Ishikawa (cell line): ENCODE data around the gene RFNG.

Source experiments
- CEBPB ChIP-seq: IDR thresholded peaks from 2 replicates; pipeline ENCODE4 v1.6.1; 2012
- CREB1 ChIP-seq: IDR thresholded peaks from 2 replicates; pipeline ENCODE4 v1.6.1; 2012; ENCODE audit warnings: low read depth
- EGR1 ChIP-seq: IDR thresholded peaks from 2 replicates; pipeline ENCODE4 v1.6.1; 2012
- EP300 ChIP-seq: IDR thresholded peaks from 2 replicates; pipeline ENCODE4 v1.6.1; 2012; ENCODE audit warnings: borderline replicate concordance
- FOXM1 ChIP-seq: IDR thresholded peaks from 2 replicates; pipeline ENCODE4 v1.6.1; 2012; ENCODE audit warnings: low read depth, borderline replicate concordance
- NFIC ChIP-seq: IDR thresholded peaks from 2 replicates; pipeline ENCODE4 v1.6.1; 2012
- RAD21 ChIP-seq: IDR thresholded peaks from 2 replicates; pipeline ENCODE4 v1.6.1; 2012; ENCODE audit warnings: low read depth
- TAF1 ChIP-seq: IDR thresholded peaks from 2 replicates; pipeline ENCODE4 v1.6.1; 2012; ENCODE audit warnings: low read depth, mild to moderate bottlenecking
- TCF12 ChIP-seq: IDR thresholded peaks from 2 replicates; pipeline ENCODE4 v1.6.1; 2012; ENCODE audit warnings: low read depth
- TEAD4 ChIP-seq: IDR thresholded peaks from 2 replicates; pipeline ENCODE4 v1.6.1; 2012
- USF1 ChIP-seq: IDR thresholded peaks from 2 replicates; pipeline ENCODE4 v1.6.1; 2012
- YY1 ChIP-seq: IDR thresholded peaks from 2 replicates; pipeline ENCODE4 v1.6.1; 2012; ENCODE audit warnings: low read depth
- ZBTB7A ChIP-seq: IDR thresholded peaks from 2 replicates; pipeline ENCODE4 v1.6.1; 2012; ENCODE audit warnings: low read depth
- TF ChIP-seq, protein P1 (sequence below): IDR thresholded peaks from 2 replicates; pipeline ENCODE4 v1.6.1; 2012
- TF ChIP-seq, protein P2 (sequence below): IDR thresholded peaks from 2 replicates; pipeline ENCODE4 v1.6.1; 2012; ENCODE audit warnings: low read depth, mild to moderate bottlenecking

The RFNG gene

DNA sequence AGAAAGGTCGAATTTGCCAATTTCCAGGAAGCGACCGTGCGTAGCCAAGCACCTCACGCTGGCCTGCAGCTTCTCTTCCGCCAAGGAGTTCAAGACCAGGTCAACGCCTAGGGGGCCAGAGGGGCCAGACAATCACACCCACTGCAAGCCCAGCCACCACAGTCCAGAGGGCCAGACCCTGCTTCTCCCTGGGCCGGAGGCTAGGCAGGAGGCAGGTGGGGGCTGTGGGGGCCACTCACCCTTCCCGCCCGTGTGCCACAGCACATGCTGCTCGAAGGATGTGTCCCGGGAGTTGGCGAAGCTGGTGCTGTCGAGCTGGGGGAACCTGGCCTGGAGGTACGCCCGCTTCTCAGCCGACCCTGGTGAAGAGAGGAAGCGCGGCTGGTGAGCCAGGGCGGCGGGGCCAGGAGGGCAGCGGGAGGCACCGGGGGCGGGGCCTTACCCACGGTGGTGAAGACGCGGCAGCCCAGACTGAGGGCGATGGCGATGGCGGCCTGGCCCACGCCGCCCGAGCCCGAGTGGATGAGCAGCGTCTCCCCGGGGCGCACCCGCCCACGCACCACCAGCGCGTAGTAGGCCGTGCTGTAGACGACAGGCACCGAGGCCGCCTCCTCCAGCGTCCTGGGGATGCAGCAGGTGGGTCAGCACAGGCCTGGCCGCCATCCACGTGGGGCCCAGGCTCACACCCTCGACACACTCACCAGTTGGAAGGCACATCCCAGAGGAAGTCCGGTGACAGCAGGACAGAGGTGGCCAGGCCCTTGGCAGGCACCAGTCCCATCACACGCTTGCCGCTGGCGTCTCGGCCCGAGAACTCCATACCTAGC is 32.1 kb upstream of the RFNG start:
- TF ChIP-seq FOXM1 (no peak), CEBPB (no peak), ZBTB7A (no peak), TAF1 (no peak)
- TF ChIP-seq, protein P1, sequence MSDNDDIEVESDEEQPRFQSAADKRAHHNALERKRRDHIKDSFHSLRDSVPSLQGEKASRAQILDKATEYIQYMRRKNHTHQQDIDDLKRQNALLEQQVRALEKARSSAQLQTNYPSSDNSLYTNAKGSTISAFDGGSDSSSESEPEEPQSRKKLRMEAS: no peak

DNA sequence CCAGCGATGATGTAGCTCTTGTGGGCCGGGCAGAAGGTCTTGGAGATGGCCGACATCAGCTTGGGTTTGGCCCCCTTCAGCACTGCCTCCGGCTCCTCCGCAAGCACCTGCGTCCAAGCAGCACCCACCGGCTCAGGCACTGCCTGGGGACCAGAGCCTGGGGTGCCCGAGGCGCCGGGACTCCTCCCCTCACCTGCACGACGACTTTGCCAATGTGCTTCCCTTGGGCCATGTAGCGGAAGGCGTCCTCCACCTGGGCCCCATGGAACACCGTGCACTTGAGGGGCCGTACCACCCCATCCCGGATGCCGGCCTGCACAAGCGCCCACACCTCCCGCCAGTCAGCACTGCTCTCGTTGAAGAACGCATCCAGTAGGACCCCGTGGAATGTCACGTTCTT is 31.4 kb upstream of the RFNG start:
- TF ChIP-seq CREB1 (no peak), USF1 (no peak), RAD21 (no peak), TEAD4 (no peak), EGR1 (no peak), YY1 (no peak), TCF12 (no peak), CEBPB (no peak), EP300 (no peak)
- TF ChIP-seq, protein P1: no peak
- TF ChIP-seq, protein P2, sequence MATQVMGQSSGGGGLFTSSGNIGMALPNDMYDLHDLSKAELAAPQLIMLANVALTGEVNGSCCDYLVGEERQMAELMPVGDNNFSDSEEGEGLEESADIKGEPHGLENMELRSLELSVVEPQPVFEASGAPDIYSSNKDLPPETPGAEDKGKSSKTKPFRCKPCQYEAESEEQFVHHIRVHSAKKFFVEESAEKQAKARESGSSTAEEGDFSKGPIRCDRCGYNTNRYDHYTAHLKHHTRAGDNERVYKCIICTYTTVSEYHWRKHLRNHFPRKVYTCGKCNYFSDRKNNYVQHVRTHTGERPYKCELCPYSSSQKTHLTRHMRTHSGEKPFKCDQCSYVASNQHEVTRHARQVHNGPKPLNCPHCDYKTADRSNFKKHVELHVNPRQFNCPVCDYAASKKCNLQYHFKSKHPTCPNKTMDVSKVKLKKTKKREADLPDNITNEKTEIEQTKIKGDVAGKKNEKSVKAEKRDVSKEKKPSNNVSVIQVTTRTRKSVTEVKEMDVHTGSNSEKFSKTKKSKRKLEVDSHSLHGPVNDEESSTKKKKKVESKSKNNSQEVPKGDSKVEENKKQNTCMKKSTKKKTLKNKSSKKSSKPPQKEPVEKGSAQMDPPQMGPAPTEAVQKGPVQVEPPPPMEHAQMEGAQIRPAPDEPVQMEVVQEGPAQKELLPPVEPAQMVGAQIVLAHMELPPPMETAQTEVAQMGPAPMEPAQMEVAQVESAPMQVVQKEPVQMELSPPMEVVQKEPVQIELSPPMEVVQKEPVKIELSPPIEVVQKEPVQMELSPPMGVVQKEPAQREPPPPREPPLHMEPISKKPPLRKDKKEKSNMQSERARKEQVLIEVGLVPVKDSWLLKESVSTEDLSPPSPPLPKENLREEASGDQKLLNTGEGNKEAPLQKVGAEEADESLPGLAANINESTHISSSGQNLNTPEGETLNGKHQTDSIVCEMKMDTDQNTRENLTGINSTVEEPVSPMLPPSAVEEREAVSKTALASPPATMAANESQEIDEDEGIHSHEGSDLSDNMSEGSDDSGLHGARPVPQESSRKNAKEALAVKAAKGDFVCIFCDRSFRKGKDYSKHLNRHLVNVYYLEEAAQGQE: no peak

DNA sequence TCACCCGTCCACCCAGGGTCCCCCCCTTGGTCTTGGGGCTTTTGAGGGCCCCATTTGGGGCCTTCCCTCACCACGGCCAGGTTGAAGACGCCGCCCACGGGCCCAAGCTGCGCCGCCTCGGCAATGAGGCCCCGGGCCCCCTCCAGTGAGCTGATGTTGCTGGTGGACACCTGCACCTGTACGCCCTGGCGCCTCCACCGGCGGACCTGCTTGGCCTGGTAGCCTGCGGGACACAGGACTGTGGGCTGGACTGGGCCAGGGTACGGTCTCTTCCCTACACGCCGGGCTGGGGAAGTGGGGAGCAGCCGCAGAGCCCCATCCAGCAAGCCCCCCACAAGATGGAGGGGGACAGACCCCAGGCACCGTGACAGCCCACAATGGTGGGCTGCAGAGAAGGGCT is 30.8 kb upstream of the RFNG start:
- TF ChIP-seq EGR1: no peak
- TF ChIP-seq FOXM1: no peak
- no peak for TF ChIP-seq TAF1
- no peak for TF ChIP-seq RAD21
- no peak for TF ChIP-seq YY1
- no peak for TF ChIP-seq CEBPB
- TF ChIP-seq, protein P2: no peak
- no peak for TF ChIP-seq USF1
- TF ChIP-seq EP300: no peak
- TF ChIP-seq, protein P1: no peak
- no peak for TF ChIP-seq TEAD4
- no peak for TF ChIP-seq ZBTB7A
- TF ChIP-seq NFIC: no peak
- no peak for TF ChIP-seq TCF12
- no peak for TF ChIP-seq CREB1

DNA sequence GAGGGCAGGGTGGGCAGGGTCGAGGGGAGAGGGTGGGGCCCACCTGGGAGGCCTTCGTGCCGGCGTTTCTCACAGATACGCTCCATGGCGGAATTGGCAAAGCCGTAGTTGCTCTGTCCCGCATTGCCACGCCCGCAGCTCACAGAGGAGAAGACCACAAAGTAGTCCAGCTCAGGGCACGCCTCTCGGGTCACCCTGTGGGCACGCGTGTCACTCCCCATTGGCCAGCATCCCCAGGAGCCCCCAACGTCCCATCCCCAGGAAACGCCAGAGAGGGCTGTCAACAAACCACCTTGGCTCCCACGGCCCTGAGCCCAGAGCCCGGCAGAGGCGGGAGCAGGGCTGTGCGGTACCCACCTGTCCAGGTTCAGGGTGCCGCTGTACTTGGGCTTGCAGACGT is 30.4 kb upstream of the RFNG start:
- TF ChIP-seq EP300 (no peak), TCF12 (no peak), TAF1 (no peak), CEBPB (no peak), ZBTB7A (no peak), CREB1 (no peak)
- TF ChIP-seq, protein P1: no peak

- TF ChIP-seq USF1 (no peak), TEAD4 (no peak), EGR1 (no peak), CREB1 (no peak), ZBTB7A (no peak), RAD21 (no peak), CEBPB (no peak), NFIC (no peak), YY1 (no peak), EP300 (no peak), TAF1 (no peak), TCF12 (no peak), FOXM1 (no peak)
- TF ChIP-seq, protein P2: no peak
- TF ChIP-seq, protein P1: no peak
Observed at GRCh38 chr17:82081546-82081945, 29.9 kb upstream of the RFNG start.
